D721Med (cell line): ENCODE data around the gene ADCK1.
"Not testable (repeated sequence)": the region's sequence is repeated elsewhere in the genome, so short reads cannot be mapped to it uniquely, and the experiment has no call there.

Experiments used
- DNase-seq: peaks from one replicate; pipeline ENCODE4 v3.0.0; 2011; ENCODE audit warnings: low spot score; ENCODE audit not compliant: insufficient read length
- FAIRE-seq: peaks from 2 replicates; lab custom pipeline; 2011; peaks lifted over from hg19 to GRCh38; lab: Jason Lieb, UNC
- CTCF ChIP-seq: IDR thresholded peaks from 2 replicates; pipeline ENCODE4 v1.5.1; 2012; ENCODE audit warnings: mild to moderate bottlenecking, control low read depth; ENCODE audit not compliant: insufficient read depth; ENCODE audit errors: missing control alignments

ADCK1 gene

DNA sequence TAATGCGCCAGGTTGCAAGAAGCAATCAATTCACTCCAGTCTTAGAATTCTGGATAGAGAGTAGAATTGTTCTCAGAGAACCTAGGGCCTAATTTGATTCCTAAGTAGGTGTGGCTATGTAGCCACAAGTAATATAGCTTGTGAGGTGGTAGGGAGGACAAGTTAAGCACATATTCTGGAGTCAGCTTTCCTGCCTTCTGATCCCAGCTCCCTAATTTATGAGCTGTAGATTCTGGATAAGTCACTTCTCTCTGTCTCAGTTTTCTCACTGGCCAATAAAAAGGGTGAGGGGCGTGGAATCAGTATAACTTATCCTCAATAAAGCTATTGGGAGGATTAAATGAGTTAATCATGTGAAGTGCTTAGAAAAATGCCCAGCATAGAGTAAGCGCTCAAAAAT is 35.9 kb upstream of the ADCK1 start:
- no peak for DNase-seq
- TF ChIP-seq CTCF = no peak
- FAIRE-seq = no peak

DNA sequence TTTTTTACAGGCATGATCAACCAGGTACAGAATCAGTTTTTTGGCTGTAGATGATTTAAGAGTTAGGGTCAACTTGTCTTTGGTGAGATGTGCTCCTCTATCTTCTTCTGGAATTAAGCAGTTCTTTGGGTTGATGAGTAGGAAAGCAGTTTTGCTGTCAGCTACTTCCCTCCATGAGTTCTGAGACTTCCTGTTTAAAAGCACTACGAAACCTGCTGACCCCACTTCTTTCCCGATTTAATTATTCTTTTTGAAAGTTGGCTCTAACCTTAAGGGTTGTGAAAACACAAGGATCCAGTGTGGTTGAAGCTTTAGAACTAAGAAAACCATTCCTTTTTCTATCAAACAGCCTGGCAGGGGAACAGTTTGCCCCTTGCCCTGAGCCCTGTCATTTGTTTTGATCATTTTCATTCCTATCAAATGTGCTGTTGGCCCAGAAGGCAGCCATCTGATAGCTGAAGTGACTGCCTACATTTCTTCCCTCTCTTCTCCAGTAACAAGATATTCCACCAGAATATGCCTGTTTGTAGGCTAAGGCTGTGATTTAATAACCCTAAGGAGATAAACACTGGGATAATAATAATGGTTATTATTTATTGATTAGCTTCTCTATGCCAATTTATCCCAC is 31.4 kb upstream of the ADCK1 start:
- peak; percentile 99 for FAIRE-seq
- not testable (repeated sequence) for DNase-seq

- FAIRE-seq, DNase-seq: not testable (repeated sequence)
Observed at GRCh38 chr14:77773966-77774365, 25.9 kb upstream of the ADCK1 start.

GRCh38 chr14:77782202-77782601 is 17.7 kb upstream of the ADCK1 start:
- FAIRE-seq (no peak), DNase-seq (no peak)
- no peak for TF ChIP-seq CTCF

DNA sequence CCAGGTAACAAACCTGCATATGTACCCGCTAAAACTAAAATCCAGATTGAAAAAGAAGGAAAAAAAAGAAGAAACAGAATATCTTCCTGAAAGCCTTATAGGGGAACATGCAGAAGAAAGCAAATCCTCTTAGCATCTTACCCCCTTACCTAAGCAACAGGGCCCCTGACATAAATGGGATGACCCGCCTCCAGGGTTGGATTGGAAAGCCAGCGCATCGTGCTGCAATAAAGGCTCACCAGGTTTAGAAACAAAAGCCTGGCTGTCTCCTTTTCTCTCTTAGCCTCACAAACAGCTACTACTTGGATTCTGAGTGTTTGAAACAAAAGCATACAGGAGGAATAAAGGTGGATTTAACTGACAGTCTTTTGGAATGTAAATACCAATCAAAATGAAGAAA is 13.8 kb upstream of the ADCK1 start:
- no peak for TF ChIP-seq CTCF
- FAIRE-seq (peak; percentile 48), DNase-seq (no peak)

DNA sequence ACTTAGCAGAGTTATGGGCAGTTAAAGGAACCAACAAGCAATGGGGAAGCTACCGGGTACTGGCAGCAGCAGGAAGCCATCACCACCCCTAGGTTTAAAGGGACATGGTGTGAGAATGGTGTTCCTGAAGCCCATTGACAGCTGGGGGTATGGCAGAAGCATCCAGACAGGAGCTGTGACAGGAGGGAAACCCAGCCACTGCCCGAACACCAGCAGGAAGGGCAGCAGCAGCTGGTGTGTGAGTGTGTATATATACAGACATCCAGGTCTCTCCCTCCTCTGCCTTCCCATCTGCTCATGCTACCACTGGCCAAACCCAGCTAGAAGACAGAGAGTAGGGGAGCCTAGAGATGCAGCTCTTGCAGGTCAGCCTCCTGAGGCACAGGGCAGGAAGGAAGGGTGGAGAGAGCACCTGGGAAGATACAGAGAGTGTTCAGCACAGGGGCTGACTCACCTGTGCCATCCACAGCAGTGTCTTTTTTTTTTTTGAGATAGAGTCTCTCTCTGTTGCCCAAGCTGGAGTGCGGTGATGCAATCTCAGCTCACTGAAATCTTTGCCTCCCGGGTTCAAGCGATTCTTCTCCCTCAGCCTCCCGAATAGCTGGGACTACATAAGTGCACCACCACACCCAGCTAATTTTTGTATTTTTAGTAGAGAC is 9.2 kb upstream of the ADCK1 start:
- no peak for TF ChIP-seq CTCF
- no peak for FAIRE-seq
- DNase-seq = no peak

DNA sequence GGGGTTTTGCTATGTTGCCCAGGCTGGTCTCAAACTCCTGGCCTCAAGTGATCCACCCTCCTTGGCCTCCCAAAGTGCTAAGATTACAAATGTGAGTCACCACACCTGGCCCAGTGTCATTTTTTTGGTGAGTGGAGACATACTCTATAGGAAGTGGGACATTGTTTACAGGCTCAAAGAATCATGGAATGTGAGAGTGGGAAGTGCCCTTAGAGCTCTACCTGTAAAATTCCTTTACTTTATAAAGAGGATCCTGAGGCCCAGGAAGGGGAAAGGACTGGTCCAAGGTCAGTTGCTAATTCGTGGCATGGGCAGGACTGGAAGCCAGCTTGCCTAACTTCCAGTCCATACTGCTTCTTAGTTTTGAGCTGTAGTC is 8.7 kb upstream of the ADCK1 start:
- DNase-seq (no peak), FAIRE-seq (no peak)
- TF ChIP-seq CTCF = no peak

DNA sequence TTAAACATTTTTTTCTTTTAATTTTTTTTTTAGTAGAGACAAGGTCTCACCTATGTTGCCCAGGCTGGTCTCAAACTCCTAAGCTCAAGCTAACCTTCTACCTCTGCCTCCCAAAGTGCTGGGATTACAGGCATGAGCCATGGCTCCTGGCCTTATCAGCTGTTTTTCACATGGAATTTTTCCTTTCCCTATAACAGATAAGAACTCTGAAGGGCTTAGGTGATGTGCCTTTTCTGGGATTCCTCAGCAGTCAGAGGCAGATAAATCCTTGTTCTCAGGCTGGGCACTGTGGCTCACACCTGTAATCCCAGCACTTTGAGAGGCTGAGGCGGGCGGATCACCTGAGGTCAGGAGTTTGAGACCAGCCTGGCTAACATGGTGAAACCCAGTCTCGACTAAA is 6.7 kb upstream of the ADCK1 start:
- not testable (repeated sequence) for FAIRE-seq, DNase-seq

DNA sequence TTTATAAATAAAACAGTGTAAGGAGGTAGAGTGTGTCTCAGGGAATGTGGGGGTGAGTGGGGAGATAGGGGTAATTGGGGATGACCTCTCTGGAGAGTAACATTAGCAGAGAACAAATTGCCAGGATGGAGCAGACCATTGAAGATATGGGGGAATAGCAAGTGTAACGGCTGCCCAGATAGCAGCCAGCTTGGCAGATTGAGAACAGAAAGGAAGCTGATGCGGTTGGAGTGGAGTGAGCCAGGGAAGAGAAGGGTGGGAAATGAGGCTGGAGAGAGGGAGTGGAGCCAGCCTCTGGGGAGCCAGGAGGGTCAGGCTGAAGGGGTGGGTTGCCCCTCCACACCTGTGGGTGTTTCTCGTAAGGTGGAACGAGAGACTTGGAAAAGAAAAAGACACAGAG is 5.6 kb upstream of the ADCK1 start:
- FAIRE-seq (no peak), DNase-seq (no peak)
- no peak for TF ChIP-seq CTCF

DNA sequence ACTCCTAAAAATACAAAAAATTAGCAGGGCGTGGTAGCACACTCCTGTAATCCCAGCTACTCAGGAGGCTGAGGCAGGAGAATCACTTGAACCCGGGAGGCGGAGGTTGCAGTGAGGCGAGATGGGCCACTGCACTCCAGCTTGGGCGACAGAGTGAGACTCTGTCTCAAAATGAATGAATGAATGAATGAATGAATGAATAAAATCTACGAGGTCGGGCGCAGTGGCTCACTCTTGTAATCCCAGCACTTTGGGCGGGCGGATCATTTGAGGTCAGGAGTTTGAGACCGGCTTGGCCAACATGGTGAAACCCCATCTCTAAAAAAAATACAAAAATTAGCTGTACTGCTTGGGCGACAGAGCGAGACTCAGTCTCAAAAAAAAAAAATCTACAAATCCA is 453 bp upstream of the ADCK1 start:
- not testable (repeated sequence) for FAIRE-seq, DNase-seq
